IgD-negative memory B cell (primary cell): ENCODE measurements around the gene KIN. TPM values are rescaled to one million over a fixed set of nuclear protein-coding genes. Genes with fewer than 3 reads are reported as not detected.

Source experiments
- H3K27ac Mint-ChIP-seq, 3 donors: one replicate each; pipeline ENCODE4 v1.8.0; 2020 to 2022; ENCODE audit warnings: mild to moderate bottlenecking in 3 of 3, mixed read lengths in 3 of 3, moderate library complexity in 1 of 3
- H3K27me3 Mint-ChIP-seq: one replicate; pipeline ENCODE4 v1.8.0; 2021; ENCODE audit warnings: mixed read lengths
- H3K36me3 Mint-ChIP-seq: one replicate; pipeline ENCODE4 v1.8.0; 2020; ENCODE audit warnings: mild to moderate bottlenecking, mixed read lengths
- H3K4me1 Mint-ChIP-seq, 3 donors: one replicate each; pipeline ENCODE4 v1.8.0; 2020 to 2022; ENCODE audit warnings: mixed read lengths in 3 of 3, mild to moderate bottlenecking in 1 of 3
- H3K4me3 Mint-ChIP-seq, 4 donors: one replicate each; pipeline ENCODE4 v1.8.0; 2020 to 2022; ENCODE audit warnings: mild to moderate bottlenecking in 4 of 4, mixed read lengths in 4 of 4, moderate library complexity in 3 of 4
- H3K9me3 Mint-ChIP-seq, 3 donors: one replicate each; pipeline ENCODE4 v1.8.0; 2020 to 2021; ENCODE audit warnings: mixed read lengths in 3 of 3, mild to moderate bottlenecking in 1 of 3
- polyA plus RNA-seq: library from polyadenylated mRNA; unstranded; fragments of 300-500 nt; fragmentation: Illumina TruSeq; gene quantifications from one replicate; pipeline ENCODE4 v1.2.3, GENCODE V29; 2021

The KIN gene
- polyA plus RNA-seq, 1 donor from 2014 or later = 5.6 TPM

GRCh38 chr10:7702288-7702812 is 85.4 kb downstream of the KIN start:
- H3K4me3 Mint-ChIP-seq = no peak overlapping the region
- peaks cover 0 to 1% (median 0%) of the 10 kb centered on the region in 3 donors for H3K9me3 Mint-ChIP-seq
- no peaks in the 10 kb centered on the region for H3K4me1 Mint-ChIP-seq
- H3K27me3 Mint-ChIP-seq = peaks cover 13% of the 10 kb centered on the region
- H3K36me3 Mint-ChIP-seq = no peaks in the 10 kb centered on the region
- H3K27ac Mint-ChIP-seq = no peak overlapping the region

GRCh38 chr10:7701158-7701742 is 86.5 kb downstream of the KIN start:
- Mint-ChIP-seq H3K4me3 (no peak overlapping the region), H3K36me3 (no peaks in the 10 kb centered on the region), H3K4me1 (no peaks in the 10 kb centered on the region), H3K27ac (no peak overlapping the region), H3K9me3 (peaks cover 0 to 1% (median 0%) of the 10 kb centered on the region in 3 donors), H3K27me3 (peaks cover 11% of the 10 kb centered on the region)

Other genes with a start within 250 kb of the KIN start
- gene ITIH5, start 121.0 kb downstream of the KIN start, polyA plus RNA-seq = not detected
- gene ITIH2, start 84.7 kb downstream of the KIN start, polyA plus RNA-seq = not detected
- 340 TPM for gene ATP5F1C, start 184 bp upstream of the KIN start, polyA plus RNA-seq
- 16.2 TPM for gene TAF3, start 30.5 kb upstream of the KIN start, polyA plus RNA-seq